G401 (cell line): Measurements from ENCODE around the gene RPTOR. TPM values are rescaled to one million over a fixed set of nuclear protein-coding genes. Genes with fewer than 3 reads are reported as not detected.
"Not testable (repeated sequence)": the region's sequence is repeated elsewhere in the genome, so short reads cannot be mapped to it uniquely, and the experiment has no call there.

Experiments
- DNase-seq: peaks from one replicate; pipeline ENCODE4 v3.0.0-alpha.2; 2015; ENCODE audit warnings: low spot score
- in situ Hi-C: cut with HindIII; loops from 2 replicates; pipeline ENCODE4 v1.10.0; 2016; ENCODE audit warnings: low sequenced_read_pairs, mixed read lengths
- total RNA-seq: library from RNA; depleted of rRNA; stranded (reverse); fragments of >200 nt; shearing (Covaris generic); gene quantifications from 2 replicates; pipeline ENCODE4 v1.2.3, GENCODE V29; 2014

The RPTOR gene
- total RNA-seq, 1 experiment from 2014 or later = 27.7 TPM

DNA sequence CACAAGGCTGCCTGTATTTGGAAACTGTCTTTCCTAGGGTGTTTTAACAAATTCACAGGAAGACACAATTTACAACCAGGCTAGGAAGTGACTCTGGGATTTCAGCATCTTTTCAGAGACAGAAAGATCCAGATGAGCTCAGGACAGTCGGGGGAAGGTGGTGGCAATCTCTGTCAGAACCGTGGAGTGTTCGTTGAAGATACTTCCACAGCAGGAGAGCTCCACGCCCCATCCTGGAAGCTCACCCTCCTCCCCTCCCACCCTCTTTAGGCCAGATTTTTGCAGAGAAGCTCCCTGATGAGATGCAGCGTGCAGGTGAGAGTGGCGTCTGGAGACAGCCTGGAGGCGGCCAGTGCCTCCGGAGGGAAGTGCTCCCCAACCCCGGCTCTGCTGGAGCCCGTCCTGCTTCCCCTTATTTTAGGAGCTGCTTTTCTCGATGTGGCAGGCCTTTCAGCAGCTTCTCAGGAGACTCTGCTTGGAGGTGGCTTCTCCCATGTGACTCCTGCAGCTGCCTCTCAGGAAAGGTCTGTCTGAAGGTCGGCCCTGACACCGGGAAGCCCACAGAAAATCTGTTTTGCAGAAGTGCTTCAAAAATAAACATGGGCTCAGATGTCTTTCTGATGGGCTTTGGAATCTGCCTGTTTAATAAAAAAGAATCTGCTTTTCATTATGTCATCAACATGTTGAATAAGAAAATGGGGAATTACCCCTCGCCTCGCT, 260.6 kb downstream of the RPTOR start:
- in situ Hi-C loops = no loop called here
- DNase-seq = no peak

DNA sequence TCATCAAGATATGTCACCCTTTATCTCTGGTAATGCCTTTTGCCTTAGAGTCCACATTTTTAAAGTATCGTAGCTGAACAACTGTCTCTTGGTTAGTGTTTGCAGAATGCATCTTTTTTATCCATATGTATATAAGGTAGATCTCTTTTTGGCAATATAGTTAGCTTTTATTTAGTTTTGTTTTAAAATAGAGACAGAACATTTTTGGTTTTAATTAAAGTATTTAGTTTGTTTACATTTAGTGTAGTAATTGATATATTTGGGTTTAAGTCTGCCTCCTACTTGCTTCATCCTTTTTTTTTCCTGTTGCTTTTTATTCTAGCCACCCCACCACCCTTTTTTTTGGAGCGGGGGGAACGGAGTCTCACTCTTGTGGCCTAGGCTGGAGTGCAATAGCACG, 262.4 kb downstream of the RPTOR start:
- no peak for DNase-seq
- in situ Hi-C loops = no loop called here

DNA sequence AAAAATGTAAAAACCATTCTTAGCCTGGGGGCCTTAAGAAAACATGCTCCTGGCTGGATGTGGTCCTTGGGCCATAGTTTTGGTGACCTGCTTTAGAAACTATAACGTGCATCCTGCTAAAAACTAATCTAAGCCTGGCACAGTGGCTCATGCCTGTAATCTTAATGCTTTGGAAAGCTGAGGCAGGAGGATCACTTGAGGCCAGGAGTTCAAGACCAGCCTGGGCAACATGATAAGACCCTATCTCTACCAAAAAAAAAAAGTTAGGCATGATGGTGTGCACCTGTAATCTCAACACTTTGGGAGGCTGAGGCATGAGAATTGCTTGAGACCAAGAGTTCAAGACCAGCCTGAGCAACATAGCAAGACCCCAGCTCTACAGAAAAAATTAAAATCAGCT, 263.2 kb downstream of the RPTOR start:
- in situ Hi-C loops = no loop called here
- no peak for DNase-seq

DNA sequence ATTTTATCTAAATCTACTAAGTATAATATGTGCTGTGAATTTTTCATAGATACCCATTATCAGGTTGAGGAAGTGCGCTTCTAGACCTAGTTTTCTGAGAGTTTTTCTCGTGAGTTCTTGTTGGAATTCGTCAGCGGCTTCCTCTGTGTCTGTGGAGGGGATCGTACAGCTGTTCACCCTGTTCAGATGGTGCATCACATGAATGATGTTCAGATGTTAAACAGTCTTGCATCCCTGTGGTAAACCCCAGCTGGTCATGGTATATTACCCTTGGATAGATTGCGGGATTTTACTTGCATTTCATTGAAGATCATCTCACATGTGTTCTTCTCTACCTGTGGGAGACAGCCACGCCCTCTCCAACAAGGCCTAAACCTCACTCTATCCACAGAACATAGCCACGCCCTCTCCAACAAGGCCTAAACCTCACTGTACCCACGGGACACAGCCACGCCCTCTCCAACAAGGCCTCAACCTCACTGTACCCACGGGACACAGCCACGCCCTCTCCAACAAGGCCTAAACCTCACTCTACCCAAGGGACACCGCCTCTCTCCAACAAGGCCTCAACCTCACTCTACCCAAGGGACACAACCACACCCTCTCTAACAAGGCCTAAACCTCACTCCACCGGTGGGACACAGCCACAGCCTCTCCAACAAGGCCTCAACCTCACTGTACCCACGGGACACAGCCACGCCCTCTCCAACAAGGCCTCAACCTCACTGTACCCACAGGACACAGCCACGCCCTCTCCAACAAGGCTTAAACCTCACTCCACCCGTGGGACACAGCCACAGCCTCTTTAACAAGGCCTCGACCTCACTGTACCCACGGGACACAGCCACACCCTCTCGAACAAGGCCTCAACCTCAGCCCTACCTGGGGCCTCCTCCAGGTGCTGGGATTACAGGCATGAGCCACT, 266.8 kb downstream of the RPTOR start:
- DNase-seq = no peak
- in situ Hi-C loops = no loop called here

DNA sequence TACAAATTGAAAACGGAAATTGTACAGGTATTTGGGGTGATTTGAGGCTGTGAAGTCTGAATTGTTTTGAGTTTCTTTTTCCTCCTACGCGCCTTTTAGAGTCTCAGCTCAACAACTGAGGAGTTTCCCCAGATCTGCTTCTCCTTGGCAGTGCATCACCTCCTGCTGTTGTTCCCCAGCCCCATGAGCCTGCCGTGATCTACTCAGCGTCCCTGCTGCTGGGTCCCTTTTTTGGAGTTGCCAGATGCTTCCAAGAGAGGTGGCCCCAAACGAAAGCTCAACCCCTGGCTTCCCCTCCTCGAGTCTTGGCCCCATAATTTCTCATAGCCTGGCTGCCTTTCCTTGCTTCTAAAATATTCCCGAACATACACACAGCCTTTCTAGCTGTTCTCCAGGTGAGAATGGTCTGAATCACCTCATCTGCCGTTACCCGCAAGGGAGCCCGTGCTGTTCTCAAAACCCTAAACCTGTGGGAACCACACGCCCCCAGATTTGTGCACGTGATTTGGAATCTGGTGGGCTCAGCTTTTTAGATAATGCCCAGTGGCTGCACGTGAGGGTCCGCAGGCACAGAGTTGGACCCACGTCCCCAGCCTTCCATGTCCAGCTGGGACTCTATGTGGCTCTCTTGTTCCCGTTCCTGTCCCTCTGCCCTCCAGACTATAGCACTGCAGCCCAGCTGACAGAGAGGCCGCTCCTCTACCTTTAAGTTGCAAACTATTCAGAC, 267.9 kb downstream of the RPTOR start:
- no peak for DNase-seq
- in situ Hi-C loops = no loop called here

DNA sequence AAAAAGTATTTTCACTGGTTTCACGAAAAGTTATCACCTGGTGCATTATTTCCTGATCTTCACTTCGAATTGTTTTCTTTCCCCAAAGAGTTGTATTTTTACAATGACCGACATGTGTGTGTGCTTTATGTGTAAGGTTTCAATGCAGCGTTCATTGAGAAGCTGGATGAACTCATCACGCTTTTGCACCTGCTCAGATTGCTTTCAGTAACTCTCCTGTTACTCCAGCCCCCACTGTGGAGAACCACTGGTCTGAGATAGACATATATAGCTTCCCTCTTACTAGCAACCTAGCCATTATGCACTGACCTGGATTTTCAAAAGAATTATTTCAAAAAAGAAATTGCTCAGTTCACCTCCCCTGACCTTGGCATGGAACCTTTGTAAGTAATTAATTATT, 268.7 kb downstream of the RPTOR start:
- no peak for DNase-seq

DNA sequence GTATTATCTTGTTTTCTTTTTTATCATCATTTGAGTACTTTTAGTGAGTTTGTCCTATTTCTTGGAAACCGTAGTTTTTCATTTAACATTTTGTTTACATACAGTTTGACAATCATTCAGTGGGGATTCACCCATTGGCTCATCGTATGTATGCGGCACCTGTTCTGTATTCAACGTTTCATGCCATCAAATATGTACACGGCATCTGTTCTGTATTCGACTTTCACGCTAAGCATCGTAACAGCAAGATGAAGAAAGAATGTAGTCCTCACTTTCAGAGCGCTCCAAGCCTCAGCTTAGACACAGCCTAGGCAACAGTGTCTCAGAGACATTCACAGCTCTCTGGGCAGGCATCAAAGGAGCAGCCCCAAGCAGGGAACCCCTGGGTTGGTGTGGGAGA, 269.9 kb downstream of the RPTOR start:
- DNase-seq = no peak
- in situ Hi-C loops = no loop called here

More for the DNA sequence above, 268.7 kb downstream of the RPTOR start:
- in situ Hi-C loops = no loop called here

DNA sequence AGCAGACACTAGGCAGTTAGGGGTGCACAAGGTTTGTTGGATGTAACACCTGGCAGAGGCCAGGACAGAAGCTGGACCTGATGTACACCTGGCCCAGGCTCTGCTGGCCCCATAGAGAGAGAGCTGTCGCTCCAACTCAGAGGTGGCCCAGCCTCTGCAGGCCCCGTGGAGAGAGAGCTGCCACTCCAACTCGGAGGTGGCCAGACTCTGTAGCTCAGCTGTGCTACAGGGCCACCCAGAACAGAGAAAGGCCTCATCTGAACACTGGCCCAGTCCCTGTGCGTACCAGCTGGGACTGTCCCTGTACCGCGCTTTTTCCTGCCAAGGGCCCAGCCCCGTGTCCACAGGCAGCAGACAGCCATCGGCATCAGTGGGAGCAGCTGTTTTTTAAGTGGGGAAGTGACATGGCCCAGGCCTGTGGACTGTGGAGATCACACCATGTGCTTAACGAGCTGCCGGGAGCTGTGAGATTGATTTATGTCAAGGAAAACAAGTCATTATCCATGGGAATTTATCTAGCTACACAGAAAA, 270.6 kb downstream of the RPTOR start:
- no peak for DNase-seq
- in situ Hi-C loops = no loop called here

DNA sequence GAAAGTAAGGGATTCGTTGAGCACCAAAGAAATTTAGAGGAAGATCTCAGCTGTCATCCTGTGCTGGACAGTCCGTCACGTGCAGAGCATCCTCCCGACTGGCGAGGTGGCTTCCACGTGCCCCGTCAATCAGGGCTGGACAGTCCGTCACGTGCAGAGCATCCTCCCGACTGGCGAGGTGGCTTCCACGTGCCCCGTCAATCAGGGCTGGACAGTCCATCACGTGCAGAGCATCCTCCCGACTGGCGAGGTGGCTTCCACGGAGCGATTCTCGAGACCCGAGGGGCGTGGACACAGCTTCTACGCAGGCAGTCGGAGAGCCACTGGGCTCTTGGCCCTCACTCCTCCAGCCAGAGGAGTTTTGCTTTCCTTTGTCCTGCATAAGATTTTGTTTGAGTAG, 271.1 kb downstream of the RPTOR start:
- DNase-seq, in situ Hi-C loops: not testable (repeated sequence)

DNA sequence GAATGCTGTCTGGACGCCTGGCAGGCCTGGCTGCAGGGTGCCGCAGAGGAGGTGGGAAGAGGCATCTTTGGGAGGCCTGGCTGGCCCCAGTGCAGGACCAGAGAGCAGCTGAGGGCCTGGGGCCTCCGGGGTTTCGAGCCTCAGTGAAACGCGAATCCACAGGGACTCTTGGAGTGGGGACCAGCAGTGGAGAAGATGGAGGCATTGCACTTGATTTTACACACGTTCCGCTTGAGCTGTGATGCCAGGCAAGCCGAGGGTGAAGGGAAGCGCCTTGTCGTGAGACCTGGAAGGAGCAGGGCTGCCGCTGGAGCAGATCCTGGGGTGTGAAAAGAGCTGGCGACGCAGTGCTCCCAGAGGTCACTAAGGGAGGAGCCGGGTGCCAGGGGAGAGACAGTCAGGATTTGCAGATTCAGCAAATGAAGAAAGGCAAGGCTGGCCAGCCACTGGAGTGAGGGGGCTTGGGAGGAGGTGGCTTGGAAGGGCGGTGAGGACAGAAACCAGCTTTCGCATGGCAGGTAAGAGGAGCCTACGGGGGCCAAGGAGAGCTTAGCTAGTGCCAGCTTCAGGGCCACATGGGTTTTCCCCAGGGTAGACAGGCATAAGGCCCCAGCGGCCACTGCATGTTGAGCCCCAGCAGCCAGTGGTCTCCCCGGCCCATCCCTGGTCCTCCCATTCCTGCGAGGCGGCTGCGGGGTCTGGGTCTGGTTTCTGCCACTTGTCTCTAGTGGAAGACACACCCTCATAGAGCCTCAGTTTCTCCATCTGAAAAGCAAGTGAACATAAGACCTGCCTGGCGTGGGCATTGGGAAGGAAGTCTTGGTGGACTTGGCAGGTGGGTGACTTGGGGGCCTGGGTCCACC, 271.8 kb downstream of the RPTOR start:
- in situ Hi-C loops = no loop called here

DNA sequence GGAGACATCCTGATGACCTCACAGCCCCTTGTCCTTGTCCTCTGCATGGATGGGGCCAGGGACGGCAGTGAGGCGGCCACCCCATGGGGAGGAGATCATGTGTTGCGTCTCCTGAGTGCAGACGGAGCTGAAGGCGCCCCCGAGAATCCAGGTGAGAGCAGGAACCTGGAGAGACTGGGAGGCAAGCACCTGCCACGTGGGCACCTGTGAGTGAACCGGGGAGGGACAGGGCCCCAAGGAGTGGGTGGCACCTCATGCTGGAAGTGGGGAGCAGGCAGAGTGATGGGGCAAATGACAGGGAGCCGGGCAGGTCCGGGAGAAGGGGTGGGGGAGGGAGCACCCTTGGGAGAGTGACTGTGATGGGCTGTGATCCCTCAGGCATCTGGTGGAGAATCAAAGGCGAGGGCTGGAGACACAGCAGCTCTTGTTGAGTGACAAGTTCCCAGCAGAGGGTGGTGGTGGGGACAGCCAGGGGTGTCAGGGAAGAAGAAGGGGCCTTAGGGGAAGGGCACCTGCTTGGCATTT, 272.7 kb downstream of the RPTOR start:
- in situ Hi-C loops = no loop called here
- no peak for DNase-seq

More for the DNA sequence above, 271.8 kb downstream of the RPTOR start:
- DNase-seq = no peak

DNA sequence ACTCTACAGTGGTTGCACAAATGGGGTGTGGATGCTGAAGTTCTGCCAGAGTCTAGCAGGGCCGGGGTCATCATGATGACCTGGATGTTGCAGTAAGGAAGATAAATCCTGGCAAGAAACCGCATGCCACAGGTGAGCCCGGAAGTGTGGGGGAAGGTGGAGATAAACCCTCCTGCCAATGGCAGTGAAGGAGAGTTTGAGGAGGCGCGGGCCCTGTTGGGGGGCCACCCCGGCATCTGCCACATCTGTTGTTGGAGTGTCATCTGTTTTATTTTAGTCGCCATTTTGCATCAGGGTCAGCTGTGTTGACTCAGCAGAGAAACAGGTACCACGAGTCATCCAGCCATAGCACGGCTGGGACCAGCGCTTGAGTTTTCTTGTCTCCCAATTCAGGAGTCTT, 273.2 kb downstream of the RPTOR start:
- in situ Hi-C loops = no loop called here
- no peak for DNase-seq

DNA sequence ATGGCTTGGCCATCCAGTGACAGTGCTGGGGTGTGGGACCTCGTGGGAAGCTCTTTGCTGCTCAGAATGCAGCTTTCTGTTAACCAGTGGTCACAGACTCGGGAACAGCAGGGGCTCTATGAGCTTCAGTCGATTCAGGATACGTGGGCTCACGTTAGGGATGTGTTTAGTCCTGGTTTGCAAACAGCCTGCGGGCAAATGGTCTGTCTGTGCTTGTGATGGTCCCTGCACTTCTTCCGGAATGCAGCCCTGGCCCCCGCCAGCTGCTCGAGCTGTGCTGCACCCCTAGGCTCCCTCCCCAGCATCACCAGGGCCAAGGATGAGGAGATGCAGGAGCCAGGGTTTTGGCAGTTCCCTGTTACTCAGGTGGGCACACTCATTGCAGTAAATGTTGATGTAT, 274.2 kb downstream of the RPTOR start:
- DNase-seq = no peak
- in situ Hi-C loops = no loop called here

DNA sequence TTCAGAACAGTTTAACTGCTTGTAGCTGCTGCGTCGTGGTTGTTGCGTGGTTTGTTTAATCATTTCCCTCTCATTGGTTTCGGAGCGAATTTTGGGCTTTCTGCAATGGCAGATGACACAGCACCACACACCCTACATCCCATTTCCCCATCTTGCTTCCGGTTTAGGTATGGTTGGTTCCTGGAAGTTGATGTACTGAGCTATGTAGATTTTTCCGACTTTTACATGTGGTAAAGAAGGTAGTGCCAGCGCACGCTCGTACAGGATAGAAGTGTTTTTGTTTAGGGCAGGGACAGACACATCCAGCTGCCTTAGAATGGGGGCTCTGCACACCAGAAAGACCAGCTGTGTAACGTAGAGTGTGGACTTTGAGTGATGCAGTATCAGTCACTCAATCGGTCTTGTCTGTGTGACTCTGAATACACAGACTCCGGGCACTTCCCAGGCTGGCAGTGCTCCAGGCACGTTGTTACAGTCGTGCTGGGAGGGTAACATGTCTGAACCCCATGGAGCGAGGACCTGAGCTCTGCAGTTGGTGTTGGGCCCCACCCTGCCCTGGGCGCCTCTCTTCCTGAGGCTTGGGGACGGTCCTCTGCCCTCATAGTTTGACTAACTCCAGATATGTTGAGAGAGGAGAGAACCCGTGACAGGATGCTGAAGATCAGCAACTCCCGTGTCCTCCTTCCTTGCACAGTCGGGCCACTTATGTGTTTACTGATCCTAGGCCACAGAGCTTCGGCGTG, 275.0 kb downstream of the RPTOR start:
- in situ Hi-C loops = no loop called here
- DNase-seq = no peak

DNA sequence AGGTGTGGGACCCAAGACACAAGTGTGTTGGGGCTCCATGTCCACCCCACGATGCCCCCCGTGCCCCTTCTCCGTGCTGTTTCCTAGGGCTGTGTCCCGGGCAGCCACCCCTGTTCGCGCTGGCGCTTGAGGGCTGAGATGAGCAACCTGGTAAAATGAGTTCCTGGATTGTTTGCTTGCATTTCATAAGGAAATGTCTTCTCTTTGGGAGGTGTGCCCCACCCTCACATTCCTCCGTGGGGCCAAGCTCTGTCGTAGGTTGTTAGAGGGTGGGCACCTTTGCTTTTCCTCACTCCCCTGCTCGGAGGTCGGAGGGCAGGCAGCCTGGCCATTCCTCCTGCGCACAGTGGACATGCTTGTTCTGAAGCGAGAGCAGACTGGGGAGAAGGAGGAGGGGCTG, 275.7 kb downstream of the RPTOR start:
- in situ Hi-C loops = no loop called here
- no peak for DNase-seq

DNA sequence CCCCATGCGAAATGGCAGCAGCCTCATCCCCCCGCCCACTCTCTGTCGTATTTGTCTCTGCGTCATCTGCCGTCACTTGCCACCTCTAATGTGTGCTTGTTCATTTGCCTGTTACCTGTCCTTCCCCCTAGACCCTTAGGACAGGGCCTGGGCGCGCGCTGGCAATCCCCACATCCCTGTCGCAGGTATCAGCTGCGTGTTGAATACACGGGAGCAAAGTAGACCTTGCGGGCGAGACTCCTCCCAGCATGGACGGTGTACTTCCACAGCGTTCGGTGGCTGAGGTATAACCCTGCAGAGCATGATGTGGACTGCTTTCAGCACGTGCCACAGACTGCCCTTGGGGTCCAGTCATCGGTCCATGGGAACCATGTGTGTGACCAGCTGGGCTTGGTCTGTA, 276.9 kb downstream of the RPTOR start:
- in situ Hi-C loops = no loop called here

DNA sequence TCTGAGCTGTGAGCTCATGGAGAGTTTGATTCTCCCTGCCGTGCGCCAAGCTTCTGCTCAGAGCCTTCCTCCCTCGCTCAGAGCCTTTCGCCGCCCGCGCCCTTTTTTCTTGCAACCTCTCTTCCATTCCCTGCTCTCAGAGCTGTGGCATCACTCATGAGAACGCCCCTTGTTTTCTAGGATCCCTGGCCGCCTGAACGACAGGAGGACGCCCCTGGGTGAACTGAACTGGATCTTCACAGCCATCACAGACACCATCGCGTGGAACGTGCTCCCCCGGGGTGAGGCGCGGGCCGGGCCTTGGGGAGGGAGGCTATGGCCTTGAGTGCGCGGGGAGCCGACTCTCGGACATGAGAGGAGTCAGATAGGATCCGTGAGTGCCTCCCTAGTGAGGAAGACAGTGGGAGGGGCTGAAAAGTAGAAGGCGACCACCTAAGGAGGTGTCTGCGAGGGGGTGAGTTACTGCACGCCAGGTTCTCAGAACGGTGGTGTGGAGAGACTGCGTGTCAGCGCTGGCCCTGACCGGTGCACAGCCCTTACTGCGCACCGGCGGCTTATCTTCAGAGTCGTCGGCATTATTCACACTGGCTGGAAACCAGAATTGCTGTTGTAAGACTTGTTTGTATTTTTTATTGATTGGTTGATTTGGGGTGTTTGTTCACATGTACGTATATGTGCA, 277.5 kb downstream of the RPTOR start:
- in situ Hi-C loops = no loop called here
- DNase-seq = no peak

More for the DNA sequence above, 276.9 kb downstream of the RPTOR start:
- no peak for DNase-seq
